HL-60/S4 treated with phorbol 12-myristate 13-acetate at 8.2 ng/mL for 4 days and 3 days (cell line): ENCODE results near the gene SRL.

Experiments used
- in situ Hi-C: fragments of 300-500 bp; cut with MboI; formaldehyde crosslinking; loops from 2 replicates; pipeline ENCODE4 v1.15.0; 2022; ENCODE audit warnings: low sequenced_read_pairs

The SRL gene

GRCh38 chr16:4241928-4242283 lies at the start of gene SRL:
Gene SRL, minus strand, starts transcription at chr16:4242080. Its CDS starts 13 bp downstream, at chr16:4242067.
- in situ Hi-C loops: no loop called here

DNA sequence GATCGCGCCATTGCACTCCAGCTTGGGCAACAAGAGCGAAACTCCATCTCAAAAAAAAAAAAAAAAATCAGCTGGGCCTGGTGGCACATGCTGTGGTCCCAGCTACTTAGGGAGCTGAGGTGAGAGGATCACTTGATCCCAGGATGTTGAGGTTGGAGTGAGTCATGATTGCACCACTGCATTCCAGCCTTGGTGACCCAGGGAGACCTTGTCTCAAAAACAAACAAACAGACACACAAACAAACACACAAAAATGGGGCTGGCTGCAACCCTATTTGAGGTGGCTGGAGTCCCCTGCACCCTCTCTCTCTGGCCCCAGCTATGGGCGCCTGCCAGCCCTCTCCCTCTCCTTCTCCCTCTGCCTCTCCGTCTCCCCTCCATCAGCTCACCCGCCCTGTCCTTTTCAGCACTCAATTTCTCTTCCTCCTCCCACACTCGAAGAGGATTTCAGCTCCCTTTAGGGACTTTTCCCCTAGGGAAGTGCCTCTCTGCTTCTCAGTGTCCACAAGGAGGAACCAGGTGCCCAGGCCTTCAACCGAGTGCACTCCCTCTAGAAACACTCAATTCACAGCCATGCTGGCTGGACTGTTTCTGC lies 48.5 kb upstream of the SRL start:
- in situ Hi-C loops: no loop called here

DNA sequence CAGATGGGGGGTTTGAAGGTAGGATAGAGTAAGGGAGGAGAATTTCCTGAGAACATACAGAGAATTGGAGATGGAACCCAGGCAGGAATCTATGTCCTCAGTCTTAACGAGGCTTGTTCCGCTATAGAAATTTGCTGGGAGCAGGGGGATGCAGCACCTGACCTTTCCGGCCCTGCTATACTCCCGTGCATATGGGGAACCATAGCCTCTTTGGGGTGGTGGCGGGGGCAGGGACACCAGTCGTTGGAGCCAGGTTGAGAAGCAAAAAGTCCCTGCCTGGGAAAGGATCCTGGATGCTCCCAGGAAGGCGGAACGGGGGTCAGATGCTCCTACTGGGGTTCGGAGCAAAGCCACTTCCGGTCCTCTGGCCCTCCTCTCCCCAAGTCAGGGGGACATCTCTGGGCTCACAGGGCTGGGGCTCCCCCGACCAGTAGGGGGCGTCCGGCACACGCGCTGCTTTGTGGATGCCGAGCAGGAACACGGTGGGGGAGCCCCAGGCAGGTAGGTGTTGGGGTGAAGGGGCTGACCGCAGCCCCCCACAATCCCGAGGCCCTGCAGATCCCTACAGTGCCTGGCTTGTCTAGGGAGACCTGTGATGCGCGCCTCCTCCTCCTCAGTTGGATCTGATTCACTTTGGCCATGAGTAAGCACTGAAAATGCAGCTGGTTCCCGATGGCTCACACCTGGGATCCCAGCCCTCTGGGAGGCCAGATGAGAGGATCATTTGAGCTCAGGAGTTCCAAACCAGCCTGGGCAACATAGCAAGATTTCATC lies 46.5 kb upstream of the SRL start:
- in situ Hi-C loops: no loop called here

DNA sequence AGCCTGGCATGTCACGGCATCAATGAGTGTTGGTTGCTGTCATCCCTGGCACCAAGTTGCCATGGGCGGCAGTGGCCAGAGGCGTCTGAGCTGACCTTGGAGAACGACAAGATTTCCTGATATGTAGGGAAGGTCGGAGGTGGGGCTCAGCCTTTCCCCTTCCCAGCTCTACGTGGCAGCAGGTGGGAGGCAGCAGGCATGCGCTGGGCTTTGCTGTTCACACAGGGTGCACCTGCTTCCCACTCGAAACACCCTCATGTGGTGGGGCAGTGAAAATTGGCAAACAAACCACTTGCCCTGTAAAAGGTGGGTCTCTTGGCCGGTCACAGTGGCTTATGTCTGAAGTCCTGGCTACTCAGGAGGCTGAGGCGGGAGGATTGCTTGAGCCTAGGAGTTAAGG lies 43.3 kb upstream of the SRL start:
- in situ Hi-C loops: no loop called here

- in situ Hi-C loops: no loop called here
Observed at GRCh38 chr16:4283939-4284338, 42.1 kb upstream of the SRL start.

- in situ Hi-C loops: no loop called here
Observed at GRCh38 chr16:4283441-4283840, 41.6 kb upstream of the SRL start.

- in situ Hi-C loops: no loop called here
Observed at GRCh38 chr16:4280625-4281024, 38.7 kb upstream of the SRL start.

- in situ Hi-C loops: no loop called here
Observed at GRCh38 chr16:4277987-4278513, 36.2 kb upstream of the SRL start.

DNA sequence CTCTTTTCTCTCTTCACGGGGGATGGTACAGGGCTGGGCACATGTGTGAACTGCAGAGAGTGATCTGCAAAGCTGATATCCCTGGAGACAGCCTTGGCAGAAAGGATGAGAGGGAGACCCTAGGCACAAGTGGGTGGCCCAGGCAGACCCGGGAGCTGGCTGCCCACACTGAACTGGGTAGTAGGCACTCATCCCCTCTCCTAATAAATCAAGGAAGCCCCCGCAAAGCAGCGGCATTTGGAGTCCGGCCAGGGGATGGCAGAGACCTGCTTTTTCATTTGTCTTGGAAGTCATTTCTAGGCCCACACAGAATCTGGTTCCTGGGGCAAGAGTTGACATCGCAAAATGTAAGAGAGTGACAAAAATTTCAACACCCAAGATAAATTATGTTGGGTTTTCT lies 34.0 kb upstream of the SRL start:
- in situ Hi-C loops: no loop called here

DNA sequence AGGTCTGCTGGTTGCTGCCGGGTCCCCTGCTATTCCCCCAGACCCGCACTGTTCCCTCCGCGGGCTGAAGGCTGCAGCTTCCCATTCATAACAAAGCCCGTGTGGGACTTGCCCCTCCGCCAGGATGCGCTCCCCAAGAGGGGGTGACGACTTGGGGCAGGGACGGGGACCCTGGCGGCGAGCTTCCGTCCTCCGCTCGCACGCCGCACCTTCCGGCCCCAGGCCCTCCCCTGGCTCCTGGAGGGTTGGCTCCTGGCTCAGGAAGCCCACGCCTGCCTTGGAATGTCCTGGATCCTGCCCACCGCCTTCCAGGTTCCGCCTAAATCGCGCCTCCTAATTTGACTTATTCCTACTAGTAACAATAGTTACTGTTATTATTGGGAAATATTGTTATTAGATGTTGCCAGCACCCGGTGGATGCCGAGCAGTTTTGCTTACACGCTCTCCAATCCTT lies 32.0 kb upstream of the SRL start:
- in situ Hi-C loops: no loop called here

GRCh38 chr16:4272114-4272956 lies 30.5 kb upstream of the SRL start:
- in situ Hi-C loops: no loop called here

- in situ Hi-C loops: no loop called here
Observed at GRCh38 chr16:4271176-4272113, 29.6 kb upstream of the SRL start.

GRCh38 chr16:4270595-4270994 lies 28.7 kb upstream of the SRL start:
- in situ Hi-C loops: no loop called here

DNA sequence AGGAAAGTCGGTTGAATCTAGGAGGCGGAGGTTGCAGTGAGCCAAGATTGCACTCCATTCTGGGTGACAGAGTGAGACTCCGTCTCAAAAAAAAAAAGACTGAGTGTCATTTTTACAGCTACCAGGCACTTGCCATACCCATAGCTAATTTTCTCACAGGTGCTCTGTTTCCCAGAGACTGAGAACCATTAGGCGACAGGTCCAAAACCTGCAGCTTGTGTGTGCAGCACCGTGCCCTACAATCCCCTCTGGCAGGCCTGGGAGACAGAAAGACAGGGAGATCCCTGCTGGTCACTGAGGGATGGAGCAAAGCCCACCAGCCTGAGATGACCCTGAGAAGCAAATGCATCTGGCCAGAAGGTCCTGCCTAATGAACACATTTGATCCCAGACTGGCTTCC lies 28.2 kb upstream of the SRL start:
- in situ Hi-C loops: no loop called here

GRCh38 chr16:4266372-4266771 lies 24.5 kb upstream of the SRL start:
- in situ Hi-C loops: no loop called here

DNA sequence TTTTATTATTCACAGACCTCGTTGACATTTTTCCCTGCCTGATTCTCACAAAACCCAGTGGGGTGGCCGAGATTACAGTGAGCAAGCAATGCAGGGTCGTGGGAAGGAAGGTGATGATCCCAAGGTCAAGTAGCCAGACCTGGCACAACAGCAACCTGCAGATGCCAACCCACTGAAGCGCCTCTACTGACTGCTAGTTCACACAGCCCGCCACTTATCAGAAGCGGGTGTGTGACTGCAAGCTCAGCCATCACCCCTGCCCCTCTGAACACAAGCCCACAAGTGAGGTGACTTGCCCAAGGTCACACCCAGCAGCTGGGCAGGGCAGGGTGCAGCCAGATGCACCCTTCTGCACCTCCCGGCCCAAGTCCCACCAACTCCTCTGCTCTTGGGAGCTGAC lies 23.8 kb upstream of the SRL start:
- in situ Hi-C loops: no loop called here

GRCh38 chr16:4264546-4264945 lies 22.7 kb upstream of the SRL start:
- in situ Hi-C loops: no loop called here

GRCh38 chr16:4263504-4264436 lies 21.9 kb upstream of the SRL start:
- in situ Hi-C loops: no loop called here

- in situ Hi-C loops: no loop called here
Observed at GRCh38 chr16:4262303-4262835, 20.5 kb upstream of the SRL start.
